Activated CD4-positive, alpha-beta memory T cell treated with anti-CD3 and anti-CD28 coated beads, Interleukin-2, amount 10 ng/mL, durations not matched to agents 7 days and 5 days (primary cell): ENCODE results near the gene SEMA7A. TPM values are rescaled to one million over a fixed set of nuclear protein-coding genes. Genes with fewer than 3 reads are reported as not detected.
"Not testable (repeated sequence)": the region's sequence is repeated elsewhere in the genome, so short reads cannot be mapped to it uniquely, and the experiment has no call there.

Experiments
- CTCF ChIA-PET: fragments of 350-600 bp; sonication (Branson Sonifier 250); formaldehyde crosslinking; loops from one replicate; lab custom pipeline; 2021; ENCODE audit warnings: antibody characterized with exemption, inconsistent platforms; lab: Charles Lee
- POLR2A ChIA-PET: fragments of 350-600 bp; sonication (Branson Sonifier 250); formaldehyde crosslinking; loops from one replicate; lab custom pipeline; 2021; ENCODE audit warnings: antibody characterized with exemption; lab: Charles Lee
- DNase-seq: peaks from one replicate; pipeline ENCODE4 v3.0.0-alpha.2; 2020
- H3K27ac Mint-ChIP-seq: one replicate; pipeline ENCODE4 v1.8.0; 2021; ENCODE audit warnings: mild to moderate bottlenecking, mixed read lengths
- H3K27me3 Mint-ChIP-seq: one replicate; pipeline ENCODE4 v1.8.0; 2021; ENCODE audit warnings: mixed read lengths
- H3K36me3 Mint-ChIP-seq: one replicate; pipeline ENCODE4 v1.8.0; 2021; ENCODE audit warnings: low read depth, mixed read lengths
- H3K4me1 Mint-ChIP-seq: one replicate; pipeline ENCODE4 v1.8.0; 2021; ENCODE audit warnings: mixed read lengths
- H3K4me3 Mint-ChIP-seq: one replicate; pipeline ENCODE4 v1.8.0; 2021; ENCODE audit warnings: mild to moderate bottlenecking, mixed read lengths
- H3K9me3 Mint-ChIP-seq: one replicate; pipeline ENCODE4 v1.8.0; 2021; ENCODE audit warnings: mixed read lengths
- total RNA-seq, 2 experiments: library from RNA; stranded (reverse); gene quantifications; one replicate each; pipeline ENCODE4 v1.2.3, GENCODE V29; 2021

Gene SEMA7A
- total RNA-seq, 2 experiments from 2014 or later: 3.8 to 4.3 TPM

DNA sequence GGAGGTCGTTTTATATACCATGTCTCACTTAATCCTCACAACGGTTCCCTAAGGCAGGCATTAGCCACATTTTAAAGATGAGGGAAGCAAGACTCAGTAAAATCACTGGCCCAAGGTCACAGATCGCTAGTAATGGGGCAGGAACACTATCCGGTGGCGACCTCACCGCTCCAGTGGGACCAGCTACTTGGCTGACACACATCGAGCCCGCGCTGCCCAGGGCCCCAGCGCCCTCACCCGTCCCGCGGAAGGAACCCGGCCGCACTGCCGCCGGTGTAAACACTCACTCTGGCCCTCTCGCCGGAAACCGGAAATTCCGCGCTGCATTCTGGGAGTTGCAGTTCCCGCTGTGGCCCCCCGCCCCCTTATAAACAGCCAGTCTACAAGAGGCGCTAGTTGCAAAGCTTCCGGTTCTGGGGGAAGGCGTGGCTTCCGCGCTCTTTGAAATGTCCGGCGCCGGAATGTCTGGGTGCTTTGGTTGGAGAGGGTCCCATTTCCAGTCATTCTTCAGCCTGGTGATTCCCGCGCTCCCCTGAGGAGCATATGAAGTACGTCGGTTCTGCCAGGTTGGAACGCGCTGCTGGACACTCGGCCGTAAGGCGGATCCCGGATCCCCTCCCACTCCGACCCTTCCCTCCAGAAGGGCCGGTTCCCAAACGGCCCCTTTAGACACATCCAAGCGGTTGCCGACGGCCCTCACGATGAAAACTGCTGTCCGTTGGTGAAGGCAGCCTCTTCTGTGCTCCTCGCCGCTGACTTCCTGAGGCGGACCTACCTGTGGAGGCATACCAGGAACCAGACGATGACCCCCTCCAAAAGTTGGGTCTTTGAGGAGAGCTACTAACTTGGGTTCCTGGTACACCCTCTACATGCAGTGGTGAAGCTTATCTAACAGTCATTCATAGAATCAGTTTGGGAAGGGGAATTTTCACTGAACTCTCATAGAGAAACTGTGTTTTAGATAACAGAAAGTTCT, 27.4 kb upstream of the SEMA7A start, which contains the start of gene UBL7:
Gene UBL7, minus strand, starts transcription at position 290 of the 976 bp plus-strand sequence. CDS start 2,293 bp downstream, outside the sequence.
- Mint-ChIP-seq H3K27me3 (no peaks in the 10 kb centered on the region), H3K36me3 (peaks cover 40% of the 10 kb centered on the region), H3K9me3 (peaks cover 4% of the 10 kb centered on the region), H3K4me3 (peak within 1 kb of the TSS; percentile 93), H3K4me1 (peaks cover 50% of the 10 kb centered on the region), H3K27ac (peak within 1 kb of the TSS; percentile 80)
- DNase-seq: peak; percentile 99
- ChIA-PET POLR2A (interaction anchor here (0.6 to 4.5 kb wide), 38 partner anchors 10 to 445 kb away, joined by 3 to 42 read pairs (median 4); partner anchors contain the start of genes ARID3B, CLK3 and FAM219B), CTCF (interaction anchor here (0.8 to 2.5 kb wide), 8 partner anchors 22 to 88 kb away, joined by 3 to 8 read pairs (median 4); no protein-coding TSS in a partner anchor)

DNA sequence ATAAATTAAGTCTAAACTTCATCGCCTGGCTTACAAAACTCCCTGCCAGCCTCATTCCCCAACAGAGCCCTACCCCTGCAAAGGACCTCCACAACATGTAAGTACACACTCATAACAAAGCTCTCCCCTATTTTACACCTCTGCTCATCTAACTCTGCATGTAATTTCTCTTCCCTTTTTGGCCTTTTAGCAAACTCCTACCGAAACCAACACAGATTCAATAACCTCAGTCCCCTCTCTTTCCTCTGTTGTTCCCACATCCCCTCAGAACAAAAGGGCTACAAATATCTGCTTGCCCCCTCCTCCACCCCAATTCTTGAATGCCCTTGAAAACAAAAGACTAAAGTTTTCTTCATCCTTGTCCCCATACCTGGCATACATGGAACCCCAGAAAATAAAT, 26.5 kb upstream of the SEMA7A start:
- peaks cover 39% of the 10 kb centered on the region for H3K36me3 Mint-ChIP-seq
- ChIA-PET CTCF (interaction anchor here (0.8 to 2.5 kb wide), 5 partner anchors 29 to 80 kb away, joined by 3 to 8 read pairs (median 4); no protein-coding TSS in a partner anchor), POLR2A (interaction anchor here (0.6 to 4.5 kb wide), 22 partner anchors 9 to 446 kb away, joined by 3 to 42 read pairs (median 6); partner anchors contain the start of genes ARID3B, CLK3 and FAM219B)
- peak overlapping the region; percentile 93 for H3K4me3 Mint-ChIP-seq
- no peak for DNase-seq
- no peaks in the 10 kb centered on the region for H3K27me3 Mint-ChIP-seq
- peak overlapping the region; percentile 80 for H3K27ac Mint-ChIP-seq
- H3K4me1 Mint-ChIP-seq: peaks cover 50% of the 10 kb centered on the region
- H3K9me3 Mint-ChIP-seq: peaks cover 4% of the 10 kb centered on the region

DNA sequence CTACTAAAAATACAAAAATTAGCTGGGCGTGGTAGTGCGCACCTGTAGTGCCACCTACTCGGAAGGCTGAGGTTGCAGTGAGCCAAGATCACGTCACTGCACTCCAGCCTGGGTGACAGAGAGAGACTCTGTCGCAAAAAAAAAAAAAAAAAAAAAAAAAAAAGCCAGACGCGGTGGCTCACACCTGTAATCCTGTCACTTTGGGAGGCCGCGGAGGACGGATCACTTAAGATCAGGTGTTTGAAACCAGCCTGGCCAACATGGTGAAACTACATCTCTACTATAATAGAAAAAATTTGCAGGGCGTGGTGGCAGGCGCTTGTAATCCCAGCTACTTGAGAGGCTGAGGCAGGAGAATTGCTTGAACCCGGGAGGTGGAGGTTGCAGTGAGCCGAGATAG, 26.0 kb upstream of the SEMA7A start:
- not testable (repeated sequence) for H3K27ac Mint-ChIP-seq, DNase-seq, H3K27me3 Mint-ChIP-seq, H3K9me3 Mint-ChIP-seq
- peaks cover 42% of the 10 kb centered on the region for H3K36me3 Mint-ChIP-seq
- peak overlapping the region; percentile 93 for H3K4me3 Mint-ChIP-seq
- POLR2A ChIA-PET: interaction anchor here (0.6 to 4.5 kb wide), 5 partner anchors 58 to 156 kb away, joined by 3 to 42 read pairs (median 15); partner anchors contain the start of genes ARID3B and CLK3
- peaks cover 50% of the 10 kb centered on the region for H3K4me1 Mint-ChIP-seq
- CTCF ChIA-PET: interaction anchor here (1.5 kb wide), 1 partner anchor 81 kb away, joined by 4 read pairs; no protein-coding TSS in a partner anchor

DNA sequence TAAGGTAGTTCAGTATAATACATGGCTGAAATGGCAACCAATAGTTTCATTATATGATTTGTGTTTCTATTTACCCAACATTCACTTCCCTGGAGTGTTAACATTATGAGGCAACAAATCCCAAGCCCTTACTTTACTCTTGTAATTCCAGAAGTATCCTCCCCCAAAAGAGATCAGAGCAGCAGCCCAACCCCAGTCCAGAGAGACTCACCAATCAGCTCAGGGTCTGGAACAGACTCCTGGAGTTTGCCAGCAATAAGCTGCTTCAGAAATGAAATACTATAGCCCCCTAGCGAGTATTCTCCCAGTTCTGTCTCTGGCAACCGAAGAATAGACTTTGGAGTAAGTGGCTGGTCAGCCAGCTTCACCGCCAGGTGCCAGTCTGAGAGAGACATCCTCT, 24.7 kb upstream of the SEMA7A start:
- Mint-ChIP-seq H3K4me1 (peaks cover 52% of the 10 kb centered on the region), H3K36me3 (peaks cover 41% of the 10 kb centered on the region), H3K27ac (no peak overlapping the region), H3K9me3 (peaks cover 2% of the 10 kb centered on the region), H3K4me3 (no peak overlapping the region), H3K27me3 (no peaks in the 10 kb centered on the region)
- ChIA-PET POLR2A (interaction anchor here (4.5 kb wide), 1 partner anchor 82 kb away, joined by 42 read pairs; the partner anchor contains the start of gene ARID3B), CTCF (interaction anchor here (1.1 kb wide), 1 partner anchor 76 kb away, joined by 4 read pairs; no protein-coding TSS in a partner anchor)
- no peak for DNase-seq

DNA sequence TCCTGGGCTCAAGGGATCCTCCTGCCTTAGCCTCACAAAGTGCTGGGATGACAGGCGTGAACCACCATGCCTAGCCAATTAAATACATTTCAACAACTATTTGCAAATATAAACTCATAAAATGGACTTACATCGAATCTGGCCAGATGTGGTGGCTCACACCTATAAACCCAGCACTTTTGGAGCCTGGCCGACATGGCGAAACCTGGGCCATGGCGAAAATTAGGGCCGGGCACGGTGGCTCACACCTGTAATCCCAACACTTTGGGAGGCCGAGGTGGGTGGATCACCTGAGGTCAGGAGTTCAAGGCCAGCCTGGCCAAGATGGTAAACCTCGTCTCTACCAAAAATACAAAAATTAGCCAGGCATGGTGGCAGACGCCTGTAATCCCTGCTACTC, 23.3 kb upstream of the SEMA7A start:
- H3K27ac Mint-ChIP-seq, DNase-seq, H3K4me3 Mint-ChIP-seq, H3K9me3 Mint-ChIP-seq, H3K27me3 Mint-ChIP-seq, POLR2A ChIA-PET: not testable (repeated sequence)
- Mint-ChIP-seq H3K4me1 (peaks cover 44% of the 10 kb centered on the region), H3K36me3 (peaks cover 34% of the 10 kb centered on the region)
- CTCF ChIA-PET: interaction anchor here (0.9 to 4.2 kb wide), 2 partner anchors 10 to 75 kb away, joined by 3 to 19 read pairs; no protein-coding TSS in a partner anchor

DNA sequence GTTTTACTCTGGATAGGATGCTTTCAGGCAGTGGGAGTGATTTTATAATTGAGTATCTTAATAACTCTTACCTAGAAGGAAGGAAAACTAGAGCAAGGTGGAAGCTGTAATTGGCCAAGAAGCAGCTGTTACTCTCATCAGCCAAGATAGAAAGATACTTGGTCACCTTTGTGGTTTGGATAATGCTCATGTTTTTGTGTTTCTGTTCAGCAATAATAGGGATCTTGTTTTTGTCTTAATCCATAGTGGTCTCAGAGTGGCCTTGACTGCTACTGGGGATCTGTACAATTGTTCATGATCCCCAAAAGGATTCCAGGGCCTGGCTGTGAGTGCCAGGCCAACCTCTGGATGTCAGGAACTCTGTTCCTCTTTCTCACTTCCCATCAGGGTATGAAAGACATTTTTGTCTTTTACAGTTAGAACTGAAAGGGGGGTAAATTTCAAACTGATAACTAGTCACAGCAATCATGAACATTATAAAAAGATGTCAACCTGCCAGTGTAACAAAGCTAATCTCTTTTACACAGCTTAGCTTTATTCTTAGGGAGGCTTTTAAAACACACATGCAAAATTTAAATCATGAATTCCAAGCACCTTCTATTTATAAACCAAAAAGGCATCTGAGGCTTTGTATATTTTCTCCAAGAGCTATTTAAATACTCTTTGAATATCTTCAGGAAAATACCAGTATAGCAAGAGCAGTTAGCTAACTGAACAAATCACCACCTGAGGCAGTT, 21.2 kb upstream of the SEMA7A start:
- ChIA-PET POLR2A (no interaction called here), CTCF (interaction anchor here (0.8 to 4.2 kb wide), 3 partner anchors 16 to 79 kb away, joined by 3 to 19 read pairs (median 9); no protein-coding TSS in a partner anchor)
- H3K4me1 Mint-ChIP-seq: peaks cover 34% of the 10 kb centered on the region
- no peak for DNase-seq
- H3K4me3 Mint-ChIP-seq: no peak overlapping the region
- H3K27me3 Mint-ChIP-seq: no peaks in the 10 kb centered on the region
- peak overlapping the region; percentile 36 for H3K27ac Mint-ChIP-seq
- no peaks in the 10 kb centered on the region for H3K9me3 Mint-ChIP-seq
- H3K36me3 Mint-ChIP-seq: peaks cover 41% of the 10 kb centered on the region

DNA sequence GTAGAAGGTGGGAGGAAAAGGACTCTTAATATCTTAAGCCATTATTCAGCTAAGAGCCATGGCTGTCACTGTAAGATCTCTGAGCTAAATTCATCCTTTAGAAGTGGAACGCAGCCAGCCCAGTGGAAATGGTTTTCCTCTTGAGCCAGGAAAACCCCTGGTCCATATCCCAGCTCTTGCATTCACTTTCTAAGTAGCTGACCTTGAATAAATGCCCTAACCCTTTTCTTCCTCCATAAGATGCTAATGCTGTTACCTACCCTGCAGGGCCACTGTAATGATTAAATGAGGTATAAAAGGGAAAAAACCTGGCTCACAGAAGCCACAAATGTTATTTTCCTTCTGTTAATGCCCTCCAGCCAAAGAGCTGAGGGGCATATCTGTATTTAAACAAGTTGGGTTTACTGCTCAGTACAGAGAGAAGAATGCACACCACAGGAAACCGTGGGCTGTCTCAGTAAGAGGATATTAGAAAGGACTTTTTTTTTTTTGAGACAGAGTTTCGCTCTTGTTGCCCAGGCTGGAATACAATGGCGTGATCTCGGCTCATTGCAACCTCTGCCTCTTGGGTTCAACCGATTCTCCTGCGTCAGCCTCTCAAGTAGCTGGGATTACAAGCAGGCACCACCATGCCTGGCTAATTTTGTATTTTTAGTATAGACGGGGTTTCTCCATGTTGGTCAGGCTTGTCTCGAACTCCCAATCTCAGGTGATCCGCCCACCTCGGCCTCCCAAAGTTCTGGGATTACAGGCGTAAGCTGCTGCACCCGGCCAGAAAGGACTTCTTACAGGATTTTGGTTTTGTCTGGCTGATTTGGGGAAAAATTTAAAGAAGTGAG, 20.4 kb upstream of the SEMA7A start:
- H3K27ac Mint-ChIP-seq: peak overlapping the region; percentile 36
- CTCF ChIA-PET: interaction anchor here (0.8 to 4.2 kb wide), 3 partner anchors 15 to 72 kb away, joined by 3 to 19 read pairs (median 9); no protein-coding TSS in a partner anchor
- no peak overlapping the region for H3K4me3 Mint-ChIP-seq

DNA sequence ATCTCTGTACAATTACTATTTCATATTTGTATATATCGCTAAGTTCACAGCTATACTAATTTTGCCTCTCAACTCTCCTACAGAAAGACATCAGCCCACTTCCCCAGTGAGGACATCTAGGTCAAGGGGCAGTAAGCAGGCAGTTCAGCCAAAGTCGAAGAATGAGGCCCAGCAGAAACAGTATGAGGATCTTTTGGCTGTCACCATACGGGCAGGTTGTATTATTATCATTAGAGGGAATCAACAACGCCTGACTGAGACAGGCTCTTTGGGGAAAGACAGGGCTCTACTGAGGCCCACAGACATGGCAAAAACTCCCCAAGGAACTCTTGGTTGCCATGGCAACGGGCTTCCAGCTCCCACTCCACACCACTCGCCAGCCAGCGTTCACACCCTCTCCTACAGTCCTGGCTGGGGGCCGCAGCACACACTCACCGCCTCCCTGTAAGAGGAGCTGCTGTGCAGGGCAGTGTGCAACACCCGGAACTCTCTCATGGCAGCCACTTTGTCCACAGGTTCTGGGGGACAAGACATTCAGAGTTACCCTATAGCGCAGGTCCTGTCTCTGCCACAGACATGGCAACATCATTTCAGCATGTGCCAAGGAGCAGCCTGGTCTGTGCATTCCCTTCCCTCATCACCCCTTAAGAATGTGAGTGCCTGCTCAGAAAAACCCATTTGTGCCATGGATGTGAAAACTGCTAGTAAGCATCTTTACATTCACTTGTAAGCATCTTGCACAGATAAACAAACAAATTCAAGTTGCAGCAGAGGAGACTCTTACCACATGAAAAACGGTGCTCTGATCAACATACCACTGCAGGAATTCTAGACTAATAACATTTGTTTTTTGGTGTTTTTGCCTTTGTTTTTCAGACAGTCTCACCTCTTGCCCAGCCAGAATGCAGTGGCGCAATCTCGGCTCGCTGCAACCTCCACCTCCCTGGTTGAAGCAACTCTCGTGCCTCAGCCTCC, 18.4 kb upstream of the SEMA7A start:
- H3K27ac Mint-ChIP-seq: no peak overlapping the region
- POLR2A ChIA-PET: interaction anchor here (0.7 to 1.2 kb wide), 3 partner anchors 9 to 76 kb away, joined by 3 read pairs; partner anchors contain the start of gene UBL7
- DNase-seq: no peak
- H3K9me3 Mint-ChIP-seq: no peaks in the 10 kb centered on the region
- H3K4me3 Mint-ChIP-seq: no peak overlapping the region
- peaks cover 52% of the 10 kb centered on the region for H3K36me3 Mint-ChIP-seq
- CTCF ChIA-PET: interaction anchor here (0.7 to 2.0 kb wide), 2 partner anchors 10 to 70 kb away, joined by 3 to 5 read pairs; no protein-coding TSS in a partner anchor
- H3K27me3 Mint-ChIP-seq: no peaks in the 10 kb centered on the region
- peaks cover 28% of the 10 kb centered on the region for H3K4me1 Mint-ChIP-seq

More for the DNA sequence above, 20.4 kb upstream of the SEMA7A start:
- Mint-ChIP-seq H3K36me3 (peaks cover 48% of the 10 kb centered on the region), H3K4me1 (peaks cover 34% of the 10 kb centered on the region), H3K9me3 (no peaks in the 10 kb centered on the region), H3K27me3 (no peaks in the 10 kb centered on the region)
- POLR2A ChIA-PET: interaction anchor here (0.6 to 1.1 kb wide), 2 partner anchors 8 to 124 kb away, joined by 3 read pairs; no protein-coding TSS in a partner anchor
- no peak for DNase-seq

DNA sequence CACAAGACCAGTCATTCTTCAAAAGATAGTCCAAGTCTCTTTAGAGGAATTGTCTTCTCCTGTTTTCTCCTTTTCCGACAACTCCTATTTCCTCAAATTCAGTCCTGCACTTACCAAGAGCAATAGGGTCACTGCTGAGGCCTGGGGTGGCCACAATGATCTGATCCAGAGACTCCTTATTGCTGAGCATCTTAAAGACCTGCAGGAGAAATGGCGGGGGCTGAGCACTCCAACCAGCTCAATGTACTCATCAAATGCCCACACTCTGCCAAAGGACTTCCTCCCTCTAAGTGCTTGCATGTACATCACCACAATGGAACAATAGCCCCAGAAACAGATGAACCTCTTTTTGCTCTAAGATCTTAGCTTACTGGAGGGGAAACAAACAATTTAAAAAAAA, 17.6 kb upstream of the SEMA7A start:
- ChIA-PET POLR2A (interaction anchor here (0.7 to 1.2 kb wide), 4 partner anchors 10 to 75 kb away, joined by 3 to 4 read pairs (median 3); partner anchors contain the start of gene UBL7), CTCF (interaction anchor here (0.7 to 2.0 kb wide), 3 partner anchors 9 to 69 kb away, joined by 3 to 5 read pairs (median 4); no protein-coding TSS in a partner anchor)
- H3K4me1 Mint-ChIP-seq: peaks cover 26% of the 10 kb centered on the region
- no peak overlapping the region for H3K27ac Mint-ChIP-seq
- no peaks in the 10 kb centered on the region for H3K27me3 Mint-ChIP-seq
- H3K36me3 Mint-ChIP-seq: peaks cover 55% of the 10 kb centered on the region
- DNase-seq: no peak
- H3K4me3 Mint-ChIP-seq: no peak overlapping the region
- H3K9me3 Mint-ChIP-seq: no peaks in the 10 kb centered on the region

DNA sequence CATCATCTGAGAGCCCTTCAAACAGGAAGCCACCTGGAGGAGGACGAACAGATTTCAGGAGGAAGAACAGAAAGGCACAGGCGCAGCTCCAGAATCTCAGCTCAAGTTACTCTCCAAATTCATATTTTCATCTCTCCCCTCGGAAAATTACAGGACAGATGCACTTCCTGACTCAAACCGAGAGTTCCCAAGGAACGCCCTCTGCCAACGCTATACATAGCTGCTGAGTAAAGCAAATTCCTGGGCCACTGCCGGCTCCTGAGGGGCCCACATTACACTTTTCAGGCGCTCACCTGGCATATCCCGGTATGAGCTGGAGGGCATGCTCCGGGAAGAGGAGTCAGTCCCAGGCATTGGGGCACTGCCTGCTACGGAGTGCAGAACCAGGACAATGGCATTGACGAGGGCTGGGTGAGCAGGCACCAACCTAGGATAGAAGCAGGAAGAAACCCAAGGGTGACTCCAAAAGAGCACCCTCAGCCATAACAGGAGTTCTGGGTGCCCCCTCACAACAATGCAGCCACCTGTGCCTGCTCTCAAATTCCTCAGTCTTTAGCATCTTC, 16.0 kb upstream of the SEMA7A start:
- Mint-ChIP-seq H3K27me3 (no peaks in the 10 kb centered on the region), H3K36me3 (peaks cover 44% of the 10 kb centered on the region), H3K9me3 (no peaks in the 10 kb centered on the region), H3K4me3 (no peak overlapping the region), H3K4me1 (peaks cover 16% of the 10 kb centered on the region), H3K27ac (no peak overlapping the region)
- DNase-seq: no peak
- CTCF ChIA-PET: interaction anchor here (1.1 to 1.6 kb wide), 3 partner anchors 15 to 319 kb away, joined by 4 read pairs; no protein-coding TSS in a partner anchor
- POLR2A ChIA-PET: interaction anchor here (1.9 kb wide), 1 partner anchor 11 kb away, joined by 5 read pairs; the partner anchor contains the start of gene UBL7
